HEK293 (cell line): ENCODE results near the gene MLEC.

ENCODE experiments used
- BCL11B ChIP-seq: fragments of 450-650 bp; formaldehyde crosslinking; IDR thresholded peaks from 2 replicates; pipeline ENCODE4 v1.5.1; 2016; ENCODE audit warnings: low read depth, missing biosample characterization, missing genetic modification characterization
- GLIS2 ChIP-seq: fragments of 450-650 bp; formaldehyde crosslinking; IDR thresholded peaks from 2 replicates; pipeline ENCODE4 v1.5.1; 2016; ENCODE audit warnings: missing biosample characterization, missing genetic modification characterization
- KLF1 ChIP-seq: fragments of 450-650 bp; formaldehyde crosslinking; IDR thresholded peaks from 2 replicates; pipeline ENCODE4 v1.5.1; 2016; ENCODE audit warnings: missing biosample characterization, missing genetic modification characterization
- MYNN ChIP-seq: fragments of 450-650 bp; formaldehyde crosslinking; IDR thresholded peaks from 2 replicates; pipeline ENCODE4 v1.5.1; 2016; ENCODE audit warnings: missing biosample characterization, missing genetic modification characterization, borderline replicate concordance
- SP2 ChIP-seq: fragments of 450-650 bp; formaldehyde crosslinking; IDR thresholded peaks from 2 replicates; pipeline ENCODE4 v1.5.1; 2016; ENCODE audit warnings: missing biosample characterization, missing genetic modification characterization
- ZBTB8A ChIP-seq: fragments of 450-650 bp; formaldehyde crosslinking; IDR thresholded peaks from 2 replicates; pipeline ENCODE4 v1.5.1; 2016; ENCODE audit warnings: missing biosample characterization, missing genetic modification characterization
- ZIC2 ChIP-seq: fragments of 450-650 bp; formaldehyde crosslinking; IDR thresholded peaks from 2 replicates; pipeline ENCODE4 v1.5.1; 2016; ENCODE audit warnings: missing biosample characterization, missing genetic modification characterization
- ZNF133 ChIP-seq: fragments of 450-650 bp; formaldehyde crosslinking; IDR thresholded peaks from 2 replicates; pipeline ENCODE4 v1.5.1; 2016; ENCODE audit warnings: missing biosample characterization, missing genetic modification characterization
- ZNF211 ChIP-seq: fragments of 450-650 bp; formaldehyde crosslinking; IDR thresholded peaks from 2 replicates; pipeline ENCODE4 v1.5.1; 2016; ENCODE audit warnings: low read depth, missing biosample characterization, missing genetic modification characterization
- ZNF239 ChIP-seq: fragments of 450-650 bp; formaldehyde crosslinking; IDR thresholded peaks from 2 replicates; pipeline ENCODE4 v1.5.1; 2016; ENCODE audit warnings: missing biosample characterization, missing genetic modification characterization
- ZNF248 ChIP-seq: fragments of 450-650 bp; formaldehyde crosslinking; IDR thresholded peaks from 2 replicates; pipeline ENCODE4 v1.5.1; 2017; ENCODE audit warnings: missing biosample characterization, missing genetic modification characterization
- ZNF266 ChIP-seq: fragments of 450-650 bp; formaldehyde crosslinking; IDR thresholded peaks from 2 replicates; pipeline ENCODE4 v1.5.1; 2016; ENCODE audit warnings: missing biosample characterization, missing genetic modification characterization, low read depth
- ZNF350 ChIP-seq: fragments of 450-650 bp; formaldehyde crosslinking; IDR thresholded peaks from 2 replicates; pipeline ENCODE4 v1.5.0; 2017; ENCODE audit warnings: missing biosample characterization, mild to moderate bottlenecking, missing genetic modification characterization
- ZNF354C ChIP-seq: fragments of 450-650 bp; formaldehyde crosslinking; IDR thresholded peaks from 2 replicates; pipeline ENCODE4 v1.5.1; 2016; ENCODE audit warnings: missing biosample characterization, missing genetic modification characterization, low read depth, borderline replicate concordance
- ZNF510 ChIP-seq: fragments of 450-650 bp; formaldehyde crosslinking; IDR thresholded peaks from 2 replicates; pipeline ENCODE4 v1.5.1; 2018; ENCODE audit warnings: mild to moderate bottlenecking, missing genetic modification characterization, missing biosample characterization; ENCODE audit not compliant: insufficient replicate concordance
- ZNF514 ChIP-seq: fragments of 450-650 bp; formaldehyde crosslinking; IDR thresholded peaks from 2 replicates; pipeline ENCODE4 v1.5.1; 2016; ENCODE audit warnings: missing biosample characterization, missing genetic modification characterization
- ZNF529 ChIP-seq: fragments of 450-650 bp; formaldehyde crosslinking; IDR thresholded peaks from 2 replicates; pipeline ENCODE4 v1.5.1; 2017; ENCODE audit warnings: missing genetic modification characterization, missing biosample characterization; ENCODE audit not compliant: insufficient replicate concordance
- ZNF701 ChIP-seq: fragments of 450-650 bp; formaldehyde crosslinking; IDR thresholded peaks from 2 replicates; pipeline ENCODE4 v1.5.1; 2016; ENCODE audit warnings: missing biosample characterization, missing genetic modification characterization
- ZNF76 ChIP-seq: fragments of 450-650 bp; formaldehyde crosslinking; IDR thresholded peaks from 2 replicates; pipeline ENCODE4; 2016; ENCODE audit warnings: low read depth, missing biosample characterization, missing genetic modification characterization, borderline replicate concordance
- ZNF837 ChIP-seq: fragments of 450-650 bp; formaldehyde crosslinking; IDR thresholded peaks from 2 replicates; pipeline ENCODE4 v1.5.1; 2016; ENCODE audit warnings: missing biosample characterization, missing genetic modification characterization
- ZNF843 ChIP-seq: fragments of 450-650 bp; formaldehyde crosslinking; IDR thresholded peaks from 2 replicates; pipeline ENCODE4 v1.5.1; 2016; ENCODE audit warnings: missing biosample characterization, missing genetic modification characterization
- TF ChIP-seq, protein P1 (sequence below): fragments of 450-650 bp; formaldehyde crosslinking; IDR thresholded peaks from 2 replicates; pipeline ENCODE4 v1.5.0; 2017; ENCODE audit warnings: missing biosample characterization, missing genetic modification characterization, borderline replicate concordance
- TF ChIP-seq, protein P2 (sequence below): fragments of 450-650 bp; formaldehyde crosslinking; IDR thresholded peaks from 2 replicates; pipeline ENCODE4 v1.5.1; 2017; ENCODE audit warnings: missing biosample characterization, missing genetic modification characterization
- TF ChIP-seq, protein P3 (sequence below): fragments of 450-650 bp; formaldehyde crosslinking; IDR thresholded peaks from 2 replicates; pipeline ENCODE4 v1.5.1; 2016; ENCODE audit warnings: missing biosample characterization, missing genetic modification characterization
- TF ChIP-seq, protein P4 (sequence below): fragments of 450-650 bp; formaldehyde crosslinking; IDR thresholded peaks from 2 replicates; pipeline ENCODE4 v1.5.1; 2016; ENCODE audit warnings: missing biosample characterization, missing genetic modification characterization, borderline replicate concordance
- TF ChIP-seq, protein P5 (sequence below): fragments of 450-650 bp; formaldehyde crosslinking; IDR thresholded peaks from 2 replicates; pipeline ENCODE4 v1.5.1; 2016; ENCODE audit warnings: missing biosample characterization, missing genetic modification characterization
- TF ChIP-seq, protein P6 (sequence below): fragments of 450-650 bp; formaldehyde crosslinking; IDR thresholded peaks from 2 replicates; pipeline ENCODE4 v1.5.1; 2017; ENCODE audit warnings: missing biosample characterization, missing genetic modification characterization
- TF ChIP-seq, protein P7 (sequence below): fragments of 450-650 bp; formaldehyde crosslinking; IDR thresholded peaks from 2 replicates; pipeline ENCODE4 v1.5.1; 2017; ENCODE audit warnings: missing biosample characterization, missing genetic modification characterization

The MLEC gene

DNA sequence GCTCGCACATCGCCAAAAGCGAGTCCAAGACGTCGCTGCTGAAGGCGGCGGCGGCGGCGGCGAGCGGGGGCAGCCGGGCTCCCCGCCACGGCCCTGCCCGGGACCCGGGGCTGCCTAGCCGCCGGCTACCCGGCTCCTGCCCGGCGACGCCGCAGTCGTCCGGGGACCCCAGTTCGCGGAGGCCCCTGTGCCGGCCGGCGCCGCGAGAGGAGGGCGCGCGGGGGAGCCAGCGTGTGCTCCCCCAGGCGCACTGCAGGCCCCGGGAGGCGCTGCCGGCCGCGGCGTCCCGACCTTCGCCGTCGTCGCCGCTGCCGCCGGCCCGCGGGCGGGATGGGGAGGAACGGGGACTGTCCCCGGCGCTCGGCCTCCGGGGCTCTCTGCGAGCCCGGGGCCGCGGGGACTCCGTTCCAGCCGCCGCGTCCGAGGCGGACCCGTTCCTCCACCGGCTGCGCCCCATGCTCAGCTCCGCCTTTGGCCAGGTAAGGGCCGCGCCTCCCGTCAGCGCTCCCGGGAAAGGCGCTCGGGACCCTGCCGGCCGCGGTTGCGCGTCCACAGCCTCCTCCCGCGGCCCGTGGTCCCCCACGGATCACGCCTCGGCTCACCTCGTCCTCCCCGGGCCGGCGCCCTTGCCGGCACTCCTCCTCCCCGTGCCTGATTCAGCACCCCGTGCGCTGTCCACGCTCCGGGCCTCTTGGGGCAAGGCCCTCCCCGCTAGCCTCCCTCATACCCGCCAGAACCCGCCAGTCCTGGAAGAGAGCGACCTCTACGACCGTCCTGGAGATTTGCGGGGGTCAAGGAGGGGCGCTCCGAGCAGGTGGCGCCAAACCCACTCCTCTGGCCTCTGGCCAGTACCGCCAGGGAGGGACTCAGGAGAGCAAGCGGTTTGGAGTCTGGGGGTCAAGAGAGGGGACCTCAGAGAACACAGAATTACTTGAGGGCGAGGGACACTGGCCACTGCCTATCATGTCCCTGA lies 45.8 kb upstream of the MLEC start (continued):
- TF ChIP-seq, protein P1, sequence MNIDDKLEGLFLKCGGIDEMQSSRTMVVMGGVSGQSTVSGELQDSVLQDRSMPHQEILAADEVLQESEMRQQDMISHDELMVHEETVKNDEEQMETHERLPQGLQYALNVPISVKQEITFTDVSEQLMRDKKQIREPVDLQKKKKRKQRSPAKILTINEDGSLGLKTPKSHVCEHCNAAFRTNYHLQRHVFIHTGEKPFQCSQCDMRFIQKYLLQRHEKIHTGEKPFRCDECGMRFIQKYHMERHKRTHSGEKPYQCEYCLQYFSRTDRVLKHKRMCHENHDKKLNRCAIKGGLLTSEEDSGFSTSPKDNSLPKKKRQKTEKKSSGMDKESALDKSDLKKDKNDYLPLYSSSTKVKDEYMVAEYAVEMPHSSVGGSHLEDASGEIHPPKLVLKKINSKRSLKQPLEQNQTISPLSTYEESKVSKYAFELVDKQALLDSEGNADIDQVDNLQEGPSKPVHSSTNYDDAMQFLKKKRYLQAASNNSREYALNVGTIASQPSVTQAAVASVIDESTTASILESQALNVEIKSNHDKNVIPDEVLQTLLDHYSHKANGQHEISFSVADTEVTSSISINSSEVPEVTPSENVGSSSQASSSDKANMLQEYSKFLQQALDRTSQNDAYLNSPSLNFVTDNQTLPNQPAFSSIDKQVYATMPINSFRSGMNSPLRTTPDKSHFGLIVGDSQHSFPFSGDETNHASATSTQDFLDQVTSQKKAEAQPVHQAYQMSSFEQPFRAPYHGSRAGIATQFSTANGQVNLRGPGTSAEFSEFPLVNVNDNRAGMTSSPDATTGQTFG (tag by site-specific recombination), result no peak
- TF ChIP-seq SP2 (tag by site-specific recombination), result 0 out of 2 replicates have a peak, but pooled peaks have one; percentile 15
- no peak for TF ChIP-seq ZNF211 (tag by site-specific recombination)
- TF ChIP-seq, protein P2, sequence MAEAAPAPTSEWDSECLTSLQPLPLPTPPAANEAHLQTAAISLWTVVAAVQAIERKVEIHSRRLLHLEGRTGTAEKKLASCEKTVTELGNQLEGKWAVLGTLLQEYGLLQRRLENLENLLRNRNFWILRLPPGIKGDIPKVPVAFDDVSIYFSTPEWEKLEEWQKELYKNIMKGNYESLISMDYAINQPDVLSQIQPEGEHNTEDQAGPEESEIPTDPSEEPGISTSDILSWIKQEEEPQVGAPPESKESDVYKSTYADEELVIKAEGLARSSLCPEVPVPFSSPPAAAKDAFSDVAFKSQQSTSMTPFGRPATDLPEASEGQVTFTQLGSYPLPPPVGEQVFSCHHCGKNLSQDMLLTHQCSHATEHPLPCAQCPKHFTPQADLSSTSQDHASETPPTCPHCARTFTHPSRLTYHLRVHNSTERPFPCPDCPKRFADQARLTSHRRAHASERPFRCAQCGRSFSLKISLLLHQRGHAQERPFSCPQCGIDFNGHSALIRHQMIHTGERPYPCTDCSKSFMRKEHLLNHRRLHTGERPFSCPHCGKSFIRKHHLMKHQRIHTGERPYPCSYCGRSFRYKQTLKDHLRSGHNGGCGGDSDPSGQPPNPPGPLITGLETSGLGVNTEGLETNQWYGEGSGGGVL (tag by site-specific recombination), result no peak
- TF ChIP-seq, protein P3, sequence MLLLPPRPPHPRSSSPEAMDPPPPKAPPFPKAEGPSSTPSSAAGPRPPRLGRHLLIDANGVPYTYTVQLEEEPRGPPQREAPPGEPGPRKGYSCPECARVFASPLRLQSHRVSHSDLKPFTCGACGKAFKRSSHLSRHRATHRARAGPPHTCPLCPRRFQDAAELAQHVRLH, result no peak
- no peak for TF ChIP-seq ZNF843 (tag by site-specific recombination)
- TF ChIP-seq ZNF701, result no peak
- TF ChIP-seq ZNF239, result no peak
- peak; percentile 29; the same call in 1 of the 2 replicates for TF ChIP-seq ZIC2 (tag by site-specific recombination)
- TF ChIP-seq ZNF837 (tag by site-specific recombination), result no peak
- TF ChIP-seq ZNF510 (tag by site-specific recombination), result no peak
- no peak for TF ChIP-seq ZNF76 (tag by site-specific recombination)
- no peak for TF ChIP-seq KLF1 (tag by site-specific recombination)
- no peak for TF ChIP-seq ZNF514 (tag by site-specific recombination)
- TF ChIP-seq, protein P4, sequence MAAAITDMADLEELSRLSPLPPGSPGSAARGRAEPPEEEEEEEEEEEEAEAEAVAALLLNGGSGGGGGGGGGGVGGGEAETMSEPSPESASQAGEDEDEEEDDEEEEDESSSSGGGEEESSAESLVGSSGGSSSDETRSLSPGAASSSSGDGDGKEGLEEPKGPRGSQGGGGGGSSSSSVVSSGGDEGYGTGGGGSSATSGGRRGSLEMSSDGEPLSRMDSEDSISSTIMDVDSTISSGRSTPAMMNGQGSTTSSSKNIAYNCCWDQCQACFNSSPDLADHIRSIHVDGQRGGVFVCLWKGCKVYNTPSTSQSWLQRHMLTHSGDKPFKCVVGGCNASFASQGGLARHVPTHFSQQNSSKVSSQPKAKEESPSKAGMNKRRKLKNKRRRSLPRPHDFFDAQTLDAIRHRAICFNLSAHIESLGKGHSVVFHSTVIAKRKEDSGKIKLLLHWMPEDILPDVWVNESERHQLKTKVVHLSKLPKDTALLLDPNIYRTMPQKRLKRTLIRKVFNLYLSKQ (tag by site-specific recombination), result no peak
- no peak for TF ChIP-seq ZNF350 (tag by site-specific recombination)
- peak; percentile 34; the same call in 1 of the 2 replicates for TF ChIP-seq ZBTB8A
- no peak for TF ChIP-seq MYNN (tag by site-specific recombination)
- TF ChIP-seq, protein P5, sequence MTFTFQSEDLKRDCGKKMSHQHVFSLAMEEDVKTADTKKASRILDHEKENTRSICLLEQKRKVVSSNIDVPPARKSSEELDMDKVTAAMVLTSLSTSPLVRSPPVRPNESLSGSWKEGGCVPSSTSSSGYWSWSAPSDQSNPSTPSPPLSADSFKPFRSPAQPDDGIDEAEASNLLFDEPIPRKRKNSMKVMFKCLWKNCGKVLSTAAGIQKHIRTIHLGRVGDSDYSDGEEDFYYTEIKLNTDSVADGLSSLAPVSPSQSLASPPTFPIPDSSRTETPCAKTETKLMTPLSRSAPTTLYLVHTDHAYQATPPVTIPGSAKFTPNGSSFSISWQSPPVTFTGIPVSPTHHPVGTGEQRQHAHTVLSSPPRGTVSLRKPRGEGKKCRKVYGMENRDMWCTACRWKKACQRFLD, result no peak
- no peak for TF ChIP-seq ZNF266
- TF ChIP-seq GLIS2 (tag by site-specific recombination), result peak; percentile 96
- TF ChIP-seq, protein P6, sequence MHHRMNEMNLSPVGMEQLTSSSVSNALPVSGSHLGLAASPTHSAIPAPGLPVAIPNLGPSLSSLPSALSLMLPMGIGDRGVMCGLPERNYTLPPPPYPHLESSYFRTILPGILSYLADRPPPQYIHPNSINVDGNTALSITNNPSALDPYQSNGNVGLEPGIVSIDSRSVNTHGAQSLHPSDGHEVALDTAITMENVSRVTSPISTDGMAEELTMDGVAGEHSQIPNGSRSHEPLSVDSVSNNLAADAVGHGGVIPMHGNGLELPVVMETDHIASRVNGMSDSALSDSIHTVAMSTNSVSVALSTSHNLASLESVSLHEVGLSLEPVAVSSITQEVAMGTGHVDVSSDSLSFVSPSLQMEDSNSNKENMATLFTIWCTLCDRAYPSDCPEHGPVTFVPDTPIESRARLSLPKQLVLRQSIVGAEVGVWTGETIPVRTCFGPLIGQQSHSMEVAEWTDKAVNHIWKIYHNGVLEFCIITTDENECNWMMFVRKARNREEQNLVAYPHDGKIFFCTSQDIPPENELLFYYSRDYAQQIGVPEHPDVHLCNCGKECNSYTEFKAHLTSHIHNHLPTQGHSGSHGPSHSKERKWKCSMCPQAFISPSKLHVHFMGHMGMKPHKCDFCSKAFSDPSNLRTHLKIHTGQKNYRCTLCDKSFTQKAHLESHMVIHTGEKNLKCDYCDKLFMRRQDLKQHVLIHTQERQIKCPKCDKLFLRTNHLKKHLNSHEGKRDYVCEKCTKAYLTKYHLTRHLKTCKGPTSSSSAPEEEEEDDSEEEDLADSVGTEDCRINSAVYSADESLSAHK (tag by site-specific recombination), result no peak
- no peak for TF ChIP-seq ZNF248 (tag by site-specific recombination)
- TF ChIP-seq ZNF354C, result no peak
- TF ChIP-seq ZNF529 (tag by site-specific recombination), result no peak
- TF ChIP-seq, protein P7, sequence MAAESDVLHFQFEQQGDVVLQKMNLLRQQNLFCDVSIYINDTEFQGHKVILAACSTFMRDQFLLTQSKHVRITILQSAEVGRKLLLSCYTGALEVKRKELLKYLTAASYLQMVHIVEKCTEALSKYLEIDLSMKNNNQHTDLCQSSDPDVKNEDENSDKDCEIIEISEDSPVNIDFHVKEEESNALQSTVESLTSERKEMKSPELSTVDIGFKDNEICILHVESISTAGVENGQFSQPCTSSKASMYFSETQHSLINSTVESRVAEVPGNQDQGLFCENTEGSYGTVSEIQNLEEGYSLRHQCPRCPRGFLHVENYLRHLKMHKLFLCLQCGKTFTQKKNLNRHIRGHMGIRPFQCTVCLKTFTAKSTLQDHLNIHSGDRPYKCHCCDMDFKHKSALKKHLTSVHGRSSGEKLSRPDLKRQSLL (tag by site-specific recombination), result no peak
- no peak for TF ChIP-seq BCL11B (tag by site-specific recombination)
- no peak for TF ChIP-seq ZNF133 (tag by site-specific recombination)
